Naive thymus-derived CD4-positive, alpha-beta T cell (primary cell): ENCODE measurements around the gene TSHZ2. TPM values are rescaled to one million over a fixed set of nuclear protein-coding genes. Genes with fewer than 3 reads are reported as not detected.
"Not testable (repeated sequence)": the region's sequence is repeated elsewhere in the genome, so short reads cannot be mapped to it uniquely, and the experiment has no call there.

Experiments
- ATAC-seq: fragments of 150-1000 bp; cut with Tn5 transposase; 2 replicates; pipeline ENCODE4 v1.10.0; 2021; ENCODE audit warnings: mild to moderate bottlenecking, moderate library complexity
- CTCF ChIA-PET: fragments of 350-600 bp; sonication (Branson Sonifier 250); formaldehyde crosslinking; loops from one replicate; lab custom pipeline; 2021; ENCODE audit warnings: antibody characterized with exemption; lab: Charles Lee
- POLR2A ChIA-PET: fragments of 350-600 bp; sonication (Branson Sonifier 250); formaldehyde crosslinking; loops from one replicate; lab custom pipeline; 2021; ENCODE audit warnings: antibody characterized with exemption, inconsistent platforms; lab: Charles Lee
- DNase-seq, 9 donors: peaks; one replicate each; pipeline versions ENCODE4 v3.0.0 to v3.0.0-alpha.2; 2020 to 2022; ENCODE audit warnings: mixed read lengths in 1 of 9
- H3K27ac ChIP-seq: one replicate; pipeline ENCODE4 v1.7.0; 2013; ENCODE audit warnings: mild to moderate bottlenecking, low read depth, low read length, moderate library complexity
- H3K27me3 ChIP-seq, 2 donors: one replicate each; pipeline ENCODE4 v1.7.0; 2013; ENCODE audit warnings: low read length in 2 of 2, mild to moderate bottlenecking in 2 of 2, moderate library complexity in 2 of 2; ENCODE audit not compliant: control insufficient read depth in 2 of 2, insufficient read depth in 2 of 2
- H3K36me3 ChIP-seq, 3 experiments: 1 replicate in 2 of 3; 2 replicates in 1 of 3; pipeline ENCODE4 v1.7.0; 2013; ENCODE audit warnings: low read length in 3 of 3, mild to moderate bottlenecking in 3 of 3, moderate library complexity in 1 of 3; ENCODE audit not compliant: insufficient read depth in 3 of 3, control insufficient read depth in 2 of 3
- H3K4me1 ChIP-seq, 2 donors: one replicate each; pipeline ENCODE4 v1.7.0; 2013; ENCODE audit warnings: low read length in 2 of 2, mild to moderate bottlenecking in 2 of 2, moderate library complexity in 1 of 2; ENCODE audit not compliant: control insufficient read depth in 2 of 2, insufficient read depth in 2 of 2
- H3K4me3 ChIP-seq: 2 replicates; pipeline ENCODE4 v1.7.0; 2013; ENCODE audit warnings: mild to moderate bottlenecking, low read length
- H3K9me3 ChIP-seq, 3 experiments: 1 replicate in 2 of 3; 2 replicates in 1 of 3; pipeline ENCODE4 v1.7.0; 2013; ENCODE audit warnings: low read length in 3 of 3; ENCODE audit not compliant: control insufficient read depth in 2 of 3
- H3K27ac Mint-ChIP-seq, 9 donors: one replicate each; pipeline ENCODE4 v1.8.0; 2020 to 2022; ENCODE audit warnings: mixed read lengths in 9 of 9, mild to moderate bottlenecking in 8 of 9, moderate library complexity in 5 of 9, inconsistent platforms in 2 of 9
- H3K27me3 Mint-ChIP-seq, 5 donors: one replicate each; pipeline ENCODE4 v1.8.0; 2021 to 2022; ENCODE audit warnings: mixed read lengths in 5 of 5, mild to moderate bottlenecking in 1 of 5
- H3K36me3 Mint-ChIP-seq, 5 donors: one replicate each; pipeline ENCODE4 v1.8.0; 2020 to 2022; ENCODE audit warnings: mixed read lengths in 5 of 5, mild to moderate bottlenecking in 3 of 5, inconsistent platforms in 1 of 5
- H3K4me1 Mint-ChIP-seq, 7 donors: one replicate each; pipeline ENCODE4 v1.8.0; 2020 to 2022; ENCODE audit warnings: mixed read lengths in 7 of 7, mild to moderate bottlenecking in 3 of 7, inconsistent platforms in 1 of 7
- H3K4me3 Mint-ChIP-seq, 10 donors: one replicate each; pipeline ENCODE4 v1.8.0; 2020 to 2022; ENCODE audit warnings: mild to moderate bottlenecking in 10 of 10, mixed read lengths in 10 of 10, moderate library complexity in 6 of 10, inconsistent platforms in 2 of 10
- H3K9me3 Mint-ChIP-seq, 11 donors: one replicate each; pipeline ENCODE4 v1.8.0; 2020 to 2022; ENCODE audit warnings: mixed read lengths in 11 of 11, mild to moderate bottlenecking in 4 of 11, inconsistent platforms in 1 of 11, moderate library complexity in 1 of 11
- intact Hi-C, 2 donors: fragments of 100-400 bp; cut with micrococcal nuclease; formaldehyde crosslinking; loops; one replicate each; pipeline ENCODE4 v1.15.1; 2023
- polyA plus RNA-seq, 2 donors: library from polyadenylated mRNA; unstranded; fragments of 300-500 nt; fragmentation: Illumina TruSeq; gene quantifications; one replicate each; pipeline ENCODE4 v1.2.3, GENCODE V29; 2021
- total RNA-seq, 6 experiments: library from RNA in 5 of 6; stranded (reverse) in 5 of 6; gene quantifications; 1 replicate in 5 of 6; 2 replicates in 1 of 6; pipeline ENCODE4 v1.2.3 and lab custom pipeline; 2021 to 2026

TSHZ2 gene
- total and polyA plus RNA-seq, 7 experiments from 2014 or later, result 6.0 to 84.5 (median 42.5) TPM

- H3K36me3 Mint-ChIP-seq, H3K27me3 ChIP-seq: not testable (repeated sequence)
- CTCF ChIA-PET, result interaction anchor here (0.6 kb wide), 1 partner anchor 11 kb away, joined by 3 read pairs; no protein-coding TSS in a partner anchor
Measured at GRCh38 chr20:53523615-53524014, 551.5 kb downstream of the TSHZ2 start.

GRCh38 chr20:53524589-53525312 lies 552.6 kb downstream of the TSHZ2 start:
- H3K36me3 ChIP-seq, result no peaks in the 10 kb centered on the region
- peaks cover 0 to 1% (median 0%) of the 10 kb centered on the region in 11 donors for H3K9me3 Mint-ChIP-seq
- H3K4me1 Mint-ChIP-seq, result no peaks in the 10 kb centered on the region
- no peak overlapping the region for H3K4me3 Mint-ChIP-seq
- H3K27me3 ChIP-seq, result no peaks in the 10 kb centered on the region
- DNase-seq, result no peak
- H3K4me3 ChIP-seq, result no peak overlapping the region
- no peaks in the 10 kb centered on the region for H3K4me1 ChIP-seq
- no peaks in the 10 kb centered on the region for H3K36me3 Mint-ChIP-seq
- no peak for ATAC-seq
- no peak overlapping the region for H3K27ac Mint-ChIP-seq
- H3K27me3 Mint-ChIP-seq, result no peaks in the 10 kb centered on the region
- no peaks in the 10 kb centered on the region for H3K9me3 ChIP-seq
- no peak overlapping the region for H3K27ac ChIP-seq
- intact Hi-C loops, result no loop called here
- ChIA-PET CTCF (no interaction called here), POLR2A (no interaction called here)

More at GRCh38 chr20:53523615-53524014, 551.5 kb downstream of the TSHZ2 start:
- H3K9me3 ChIP-seq, H3K4me1 Mint-ChIP-seq, ATAC-seq, H3K27me3 Mint-ChIP-seq, H3K4me3 ChIP-seq, H3K27ac ChIP-seq, H3K36me3 ChIP-seq, H3K4me1 ChIP-seq, H3K4me3 Mint-ChIP-seq, H3K27ac Mint-ChIP-seq, H3K9me3 Mint-ChIP-seq, DNase-seq, intact Hi-C loops, POLR2A ChIA-PET: not testable (repeated sequence)

GRCh38 chr20:53527196-53527595 lies 555.0 kb downstream of the TSHZ2 start:
- DNase-seq (no peak), ATAC-seq (no peak)
- Histone ChIP-seq H3K4me1 (no peaks in the 10 kb centered on the region), H3K4me3 (no peak overlapping the region), H3K36me3 (no peaks in the 10 kb centered on the region), H3K27ac (no peak overlapping the region), H3K27me3 (no peaks in the 10 kb centered on the region), H3K9me3 (no peaks in the 10 kb centered on the region)
- H3K4me3 Mint-ChIP-seq, result no peak overlapping the region
- CTCF ChIA-PET, result no interaction called here
- POLR2A ChIA-PET, result no interaction called here
- no peaks in the 10 kb centered on the region for H3K27me3 Mint-ChIP-seq
- H3K27ac Mint-ChIP-seq, result no peak overlapping the region
- intact Hi-C loops, result no loop called here
- H3K4me1 Mint-ChIP-seq, result no peaks in the 10 kb centered on the region
- peaks cover 0 to 4% (median 0%) of the 10 kb centered on the region in 11 donors for H3K9me3 Mint-ChIP-seq
- H3K36me3 Mint-ChIP-seq, result no peaks in the 10 kb centered on the region

GRCh38 chr20:53529658-53530057 lies 557.5 kb downstream of the TSHZ2 start:
- Histone ChIP-seq H3K4me3 (no peak overlapping the region), H3K27ac (no peak overlapping the region), H3K4me1 (no peaks in the 10 kb centered on the region), H3K9me3 (no peaks in the 10 kb centered on the region), H3K36me3 (no peaks in the 10 kb centered on the region), H3K27me3 (no peaks in the 10 kb centered on the region)
- peaks cover 0 to 2% (median 0%) of the 10 kb centered on the region in 7 donors for H3K4me1 Mint-ChIP-seq
- DNase-seq (no peak), ATAC-seq (no peak)
- no peak overlapping the region for H3K4me3 Mint-ChIP-seq
- H3K9me3 Mint-ChIP-seq, result peaks cover 0 to 4% (median 0%) of the 10 kb centered on the region in 11 donors
- intact Hi-C loops, result no loop called here
- H3K27me3 Mint-ChIP-seq, result no peaks in the 10 kb centered on the region
- H3K36me3 Mint-ChIP-seq, result no peaks in the 10 kb centered on the region
- H3K27ac Mint-ChIP-seq, result no peak overlapping the region
- POLR2A ChIA-PET, result no interaction called here
- CTCF ChIA-PET, result no interaction called here

- CTCF ChIA-PET, result no interaction called here
- no peaks in the 10 kb centered on the region for H3K4me1 ChIP-seq
Measured at GRCh38 chr20:53530440-53530839, 558.3 kb downstream of the TSHZ2 start.

GRCh38 chr20:53532654-53533312 lies 560.6 kb downstream of the TSHZ2 start:
- H3K27ac Mint-ChIP-seq, H3K9me3 Mint-ChIP-seq, H3K4me3 Mint-ChIP-seq, H3K4me3 ChIP-seq, H3K36me3 Mint-ChIP-seq, H3K27me3 ChIP-seq, H3K27ac ChIP-seq, DNase-seq, H3K4me1 ChIP-seq, H3K27me3 Mint-ChIP-seq, H3K9me3 ChIP-seq, H3K4me1 Mint-ChIP-seq, intact Hi-C loops, H3K36me3 ChIP-seq, CTCF ChIA-PET, POLR2A ChIA-PET: not testable (repeated sequence)
- peak; percentile 59 for ATAC-seq

More at GRCh38 chr20:53530440-53530839, 558.3 kb downstream of the TSHZ2 start:
- Histone ChIP-seq H3K27ac (no peak overlapping the region), H3K27me3 (no peaks in the 10 kb centered on the region), H3K36me3 (no peaks in the 10 kb centered on the region), H3K9me3 (no peaks in the 10 kb centered on the region), H3K4me3 (no peak overlapping the region)
- H3K4me1 Mint-ChIP-seq, result peaks cover 0 to 2% (median 0%) of the 10 kb centered on the region in 7 donors
- no peak for ATAC-seq
- intact Hi-C loops, result no loop called here
- no peak overlapping the region for H3K4me3 Mint-ChIP-seq
- DNase-seq, result no peak
- peaks cover 0 to 4% (median 0%) of the 10 kb centered on the region in 11 donors for H3K9me3 Mint-ChIP-seq
- H3K27me3 Mint-ChIP-seq, result no peaks in the 10 kb centered on the region
- POLR2A ChIA-PET, result no interaction called here
- H3K27ac Mint-ChIP-seq, result no peak overlapping the region
- H3K36me3 Mint-ChIP-seq, result no peaks in the 10 kb centered on the region
